SKM-1 (cell line): ENCODE measurements around the gene C17orf113.
A peak's percentile ranks its signal among the peaks of the same experiment; 100 is the strongest.
"Not testable (repeated sequence)": the region's sequence is repeated elsewhere in the genome, so short reads cannot be mapped to it uniquely, and the experiment has no call there.

ENCODE experiments used
- DNase-seq: peaks from one replicate; lab custom pipeline; 2025; ENCODE audit not compliant: unreplicated experiment; lab: John Stamatoyannopoulos, UW

Gene C17orf113

DNA sequence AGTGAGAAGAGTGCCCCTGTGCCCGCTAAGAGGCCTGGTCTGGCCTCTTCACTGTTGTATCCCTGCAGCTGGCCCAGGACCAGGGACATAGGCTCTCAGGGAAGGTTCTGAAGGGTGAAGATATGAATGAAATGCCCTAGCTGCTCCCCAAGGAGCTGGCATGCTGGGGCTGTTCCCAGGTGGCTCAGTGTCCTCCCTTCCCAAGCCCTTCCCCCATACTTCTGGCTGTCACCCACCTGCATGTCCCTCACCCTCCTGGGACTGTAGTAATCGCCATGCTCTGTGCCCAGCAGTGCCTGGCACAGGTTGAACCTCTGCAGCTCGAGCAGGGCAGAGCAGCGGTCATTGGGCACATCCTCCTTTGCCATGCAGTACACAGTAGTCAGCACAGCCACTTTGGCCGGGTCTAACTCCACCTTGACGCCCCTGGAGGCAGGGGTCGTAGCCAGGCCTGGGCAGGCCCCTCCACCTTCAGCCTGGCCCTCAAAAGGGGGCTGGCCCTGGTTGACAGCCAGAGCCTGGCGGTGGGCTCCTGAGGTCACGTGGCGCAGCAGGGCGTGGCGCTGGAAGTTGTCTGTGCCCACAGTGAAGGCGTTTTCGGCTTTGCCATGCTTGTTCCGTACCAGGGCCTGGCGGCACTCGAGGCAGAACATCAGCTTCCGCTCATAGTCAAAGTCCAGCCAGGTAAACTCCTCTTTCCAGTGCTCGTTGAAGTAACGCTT, 7.6 kb downstream of the C17orf113 start:
- no peak for DNase-seq

DNA sequence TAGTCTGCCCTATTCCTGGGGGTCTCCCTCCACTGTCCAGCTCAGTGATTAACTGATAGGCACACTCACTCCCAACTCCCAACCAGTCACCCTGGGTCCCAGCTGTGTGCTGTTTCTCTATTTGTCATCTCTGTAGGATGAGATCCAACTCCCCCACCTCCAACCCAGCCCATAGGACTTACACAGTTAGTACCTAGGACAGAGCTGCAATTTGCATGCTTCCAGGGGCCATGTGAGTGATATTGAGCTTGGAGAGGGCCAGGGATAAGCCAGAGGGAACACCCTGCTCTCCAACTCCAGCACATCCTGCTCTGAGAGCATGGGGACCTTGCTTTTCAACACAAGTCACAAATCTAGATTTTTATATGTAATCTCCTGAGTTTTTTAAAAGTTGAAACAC, 8.8 kb downstream of the C17orf113 start:
- no peak for DNase-seq

DNA sequence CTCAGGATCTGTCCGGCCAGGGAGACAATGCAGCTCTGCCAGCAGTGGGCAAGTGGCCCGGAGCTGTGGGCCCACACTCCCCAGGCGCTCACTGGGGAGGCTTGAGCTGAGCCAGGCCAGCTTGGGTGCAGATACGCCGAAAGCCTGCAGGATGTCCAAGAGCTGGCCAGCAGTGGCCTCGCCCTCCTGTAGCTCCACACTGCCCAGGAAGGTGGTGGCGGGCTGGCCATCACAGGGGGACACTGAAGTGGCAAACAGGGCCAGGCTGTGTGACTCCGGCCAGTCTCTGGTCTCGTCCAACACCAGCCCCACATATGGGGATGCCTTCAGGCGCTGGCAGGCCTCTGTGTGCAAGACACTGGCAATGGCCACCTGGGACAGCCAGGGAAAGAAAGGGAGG, 9.6 kb downstream of the C17orf113 start:
- no peak for DNase-seq

DNA sequence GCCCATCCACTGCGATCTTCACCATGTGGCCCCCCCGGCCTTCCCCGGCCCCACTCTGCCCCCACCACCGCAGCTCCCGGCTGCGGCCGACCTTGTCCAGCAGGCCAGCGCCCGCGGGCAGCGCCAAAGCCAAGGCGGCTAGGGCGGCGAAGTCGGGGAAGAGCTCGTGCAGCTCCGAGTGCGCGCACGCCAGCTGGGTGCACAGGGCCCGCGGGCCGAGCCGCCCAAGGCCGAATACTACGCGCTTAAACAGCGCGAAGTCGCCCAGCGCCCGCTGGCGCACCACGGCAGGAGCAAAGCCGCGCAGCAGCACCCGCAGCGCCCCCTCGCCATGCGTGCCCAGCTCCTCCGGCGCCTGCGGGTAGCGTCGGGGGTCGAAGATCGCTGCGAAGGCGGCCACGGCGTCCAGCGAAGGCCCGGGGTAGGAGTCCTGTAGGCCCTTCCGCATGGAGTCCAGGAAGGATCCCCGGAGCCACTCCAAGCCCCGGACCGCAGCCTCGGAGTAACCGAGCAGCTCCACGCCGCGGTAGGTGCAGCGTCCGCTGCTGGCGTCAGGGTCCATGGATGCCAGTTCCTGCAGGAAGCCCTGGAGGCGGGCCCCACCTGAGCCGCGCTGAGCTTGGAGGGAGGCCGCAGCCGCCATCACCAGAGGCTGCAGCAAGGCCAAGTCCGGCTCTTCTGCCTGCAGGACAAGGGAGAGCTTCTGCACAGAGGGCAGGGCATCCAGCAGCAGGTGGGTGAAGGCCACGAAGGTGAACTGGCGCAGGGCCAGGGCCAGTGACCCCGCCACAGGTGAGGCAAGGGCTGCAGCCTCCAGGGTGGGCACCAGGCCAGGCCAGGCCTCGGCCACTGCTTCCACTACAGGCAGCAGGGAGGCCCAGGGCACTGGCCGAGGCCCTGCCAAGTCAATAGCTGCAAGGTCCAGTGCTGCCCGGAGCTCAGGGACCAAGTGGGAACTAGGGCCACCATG, 10.3 kb downstream of the C17orf113 start:
- DNase-seq = no peak

DNA sequence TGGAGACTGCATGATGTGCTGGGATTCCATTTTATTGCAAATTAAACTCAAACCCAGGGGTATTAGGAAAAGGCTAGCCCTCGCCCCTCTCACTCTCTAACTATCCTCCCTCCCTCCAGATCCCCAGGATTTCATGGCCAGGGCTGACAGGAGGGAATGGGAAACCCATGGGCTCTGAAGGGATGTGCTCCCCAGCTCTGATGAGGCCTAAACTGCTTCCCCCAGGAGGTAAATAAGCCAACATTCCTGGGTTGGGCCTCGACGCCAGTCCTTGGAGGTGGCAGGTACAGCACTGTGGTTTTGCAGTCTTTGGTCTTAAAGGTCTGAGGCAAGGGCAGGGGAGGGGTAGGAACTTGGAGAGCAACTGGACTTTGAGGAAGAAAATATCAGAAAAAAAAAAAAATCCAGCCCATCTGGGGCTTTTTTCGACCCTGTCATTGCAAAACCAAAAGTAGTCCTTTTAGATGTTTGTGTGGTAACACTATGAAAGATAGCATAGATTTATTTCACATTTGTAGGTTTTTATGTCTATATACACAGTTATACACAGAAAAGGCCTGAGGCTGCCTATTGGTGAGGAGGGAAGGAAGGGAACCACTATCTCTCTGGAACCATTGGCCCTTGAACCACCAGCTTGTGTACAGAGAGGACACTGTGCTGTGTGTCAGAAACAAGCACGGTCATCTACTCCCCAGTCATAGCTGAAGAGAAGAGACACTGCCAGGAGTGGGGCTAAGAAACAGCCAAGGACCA, 12.0 kb downstream of the C17orf113 start:
- DNase-seq = no peak

DNA sequence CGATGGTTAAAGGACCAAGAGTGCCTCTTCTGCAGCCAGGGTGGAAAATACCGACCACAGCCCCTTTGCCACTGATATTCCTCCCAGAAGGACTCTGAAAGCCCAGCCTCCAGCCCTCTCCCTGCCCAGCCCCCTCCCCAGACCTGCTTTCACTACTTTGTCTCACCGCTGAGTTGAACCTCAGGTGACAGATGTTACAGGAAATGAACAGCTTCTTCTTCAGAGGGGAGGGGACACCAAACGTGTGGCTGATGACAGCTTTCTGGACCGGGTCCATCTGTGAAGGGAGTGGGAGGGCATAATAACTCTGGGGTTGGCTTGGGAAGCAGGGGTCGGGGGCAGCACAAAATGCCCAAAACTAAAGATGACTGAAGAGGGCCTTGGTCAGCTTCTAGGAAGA, 16.3 kb downstream of the C17orf113 start:
- no peak for DNase-seq

DNA sequence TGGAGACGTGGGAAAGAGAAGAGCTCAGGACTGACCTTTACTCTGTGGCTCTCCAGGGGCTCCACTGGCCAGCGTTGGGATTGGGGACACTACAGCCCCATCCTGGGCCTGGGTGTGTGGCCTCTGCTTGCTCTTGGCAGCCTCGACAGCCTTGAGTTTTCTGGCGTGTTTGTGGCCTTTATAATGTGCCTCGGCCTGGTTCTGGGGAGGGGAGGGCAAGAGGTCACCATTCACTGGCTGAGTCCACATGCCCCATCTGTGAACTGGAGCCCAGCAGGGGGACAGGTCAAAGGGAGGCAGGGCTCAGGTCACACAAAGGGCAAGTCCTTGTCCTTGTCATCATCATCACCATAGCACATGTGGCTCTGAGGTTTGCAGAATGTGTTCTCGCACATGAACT, 18.8 kb downstream of the C17orf113 start:
- no peak for DNase-seq

DNA sequence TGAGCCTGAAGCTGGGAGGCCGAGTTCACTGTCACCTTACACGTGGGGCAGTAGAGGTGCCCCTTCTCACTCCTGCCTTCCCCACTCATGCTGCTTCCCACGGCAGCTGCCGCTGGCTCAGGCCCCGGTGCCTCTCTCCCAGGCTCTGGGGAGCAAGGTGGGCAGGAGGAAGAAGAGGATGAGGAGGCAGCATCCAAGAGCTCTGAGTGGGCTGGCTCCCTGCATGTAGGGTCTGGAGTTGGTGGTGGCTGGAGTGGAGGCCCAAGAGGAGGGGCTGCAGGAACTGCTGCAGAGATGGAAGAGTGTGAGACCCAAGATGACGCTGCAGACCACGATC, 21.6 kb downstream of the C17orf113 start:
- DNase-seq = no peak

DNA sequence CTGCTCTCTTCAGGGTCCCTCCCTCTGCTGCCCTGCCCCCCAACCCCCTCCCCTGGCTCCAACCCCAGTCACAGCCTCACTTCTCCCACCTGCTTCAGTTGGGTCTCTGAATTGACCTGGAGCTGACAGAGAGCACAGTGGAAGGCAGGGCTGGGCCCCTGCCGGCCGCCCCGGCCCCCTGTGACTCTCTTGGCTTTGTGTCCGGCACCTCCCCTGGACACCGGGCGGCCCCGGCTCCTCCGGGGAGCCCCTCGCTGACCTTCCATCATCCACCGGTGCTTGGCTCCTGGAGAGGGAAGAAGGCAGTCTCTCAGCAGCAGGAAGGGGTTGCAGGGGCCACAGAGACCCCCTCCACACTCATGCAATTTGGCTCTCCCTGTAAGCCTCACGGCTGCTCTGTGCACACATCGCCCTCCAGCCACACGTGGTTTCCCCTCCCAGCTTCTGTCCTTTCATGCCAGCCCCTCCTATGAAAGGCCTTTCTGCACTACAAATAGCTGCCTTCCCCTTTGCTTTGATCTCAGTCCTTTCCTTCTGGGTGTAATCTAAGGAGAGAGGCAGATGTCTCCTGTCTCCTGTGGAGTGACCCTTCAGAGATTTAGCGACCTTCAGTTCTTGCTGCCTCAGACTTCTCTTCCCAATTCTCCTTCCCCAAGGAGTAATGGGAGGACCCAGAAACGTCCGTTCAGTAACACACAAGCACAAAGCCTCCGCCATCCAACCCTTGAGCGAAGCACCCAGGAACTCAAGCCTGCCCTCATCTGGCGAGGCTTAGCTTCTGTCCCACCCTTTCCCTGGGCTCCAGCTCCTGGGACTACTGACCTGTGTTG, 22.2 kb downstream of the C17orf113 start:
- DNase-seq = no peak

DNA sequence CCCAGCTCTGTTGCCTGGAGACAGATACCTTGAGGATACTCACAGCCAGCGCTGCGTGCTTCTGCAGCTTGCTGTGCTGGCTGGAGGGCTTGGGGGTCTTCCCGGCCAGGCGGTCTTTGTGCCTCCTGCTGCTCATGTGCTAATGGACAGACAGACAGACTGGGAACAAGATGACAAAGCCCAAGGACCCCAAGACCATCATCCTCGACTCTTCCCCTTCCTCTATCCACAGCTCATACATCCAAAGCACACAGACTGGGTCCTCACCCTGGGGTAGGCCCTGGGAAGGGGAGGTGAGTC, 22.9 kb downstream of the C17orf113 start:
- no peak for DNase-seq

DNA sequence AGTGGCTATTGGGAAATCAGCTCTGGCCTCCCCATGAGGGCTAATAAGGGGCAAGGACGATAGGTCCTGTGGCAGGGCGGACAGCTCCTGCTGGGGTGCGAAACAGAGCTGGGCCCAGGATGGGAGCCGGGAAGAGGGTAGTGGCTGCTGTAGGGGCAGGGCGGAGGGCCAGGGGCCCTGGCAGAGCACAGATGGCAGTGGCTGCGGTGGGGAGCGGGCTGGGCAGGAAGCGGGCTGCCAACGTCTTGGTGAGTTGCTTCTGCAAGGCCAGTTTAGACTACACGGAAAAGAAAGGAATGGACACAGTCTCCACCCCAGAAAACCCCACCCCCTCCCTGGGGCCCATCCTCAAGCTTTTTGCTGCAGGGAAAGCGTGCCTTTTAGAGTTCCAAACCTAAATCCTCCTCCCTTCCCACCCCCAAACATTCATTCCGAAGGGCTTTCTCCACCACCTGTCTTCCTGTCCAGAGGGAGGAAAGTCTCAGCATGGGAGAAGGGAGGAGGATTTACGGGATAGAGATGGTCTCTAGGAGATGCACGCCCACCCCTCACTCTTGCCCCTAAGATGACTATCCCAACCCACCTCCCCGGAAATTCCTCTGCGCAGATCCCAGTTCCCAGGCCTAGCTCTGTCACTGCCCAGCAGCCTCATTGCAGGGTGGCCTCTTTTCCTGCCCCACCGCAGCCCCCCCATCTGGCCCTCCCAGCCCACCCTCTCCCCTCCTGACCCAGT, 23.4 kb downstream of the C17orf113 start:
- no peak for DNase-seq

DNA sequence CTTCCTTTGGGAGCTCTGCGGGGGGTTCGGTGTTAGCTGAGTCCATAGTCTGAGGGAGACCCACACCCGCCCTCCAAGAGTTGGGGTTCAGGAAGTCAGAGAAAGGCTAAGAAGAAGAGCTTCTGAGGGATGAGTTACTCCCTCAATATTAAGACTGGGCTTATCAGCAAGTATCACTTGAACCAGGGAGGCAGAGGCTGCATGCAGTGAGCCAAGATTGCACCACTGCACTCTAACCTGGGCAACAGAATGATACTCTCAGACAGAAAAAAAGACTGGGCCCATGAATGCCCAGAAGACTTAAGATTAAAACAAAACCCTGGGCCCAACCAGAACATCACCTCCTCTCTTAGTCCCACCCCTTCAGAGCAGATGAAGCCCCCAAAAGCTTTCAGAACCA, 24.5 kb downstream of the C17orf113 start:
- DNase-seq = no peak

DNA sequence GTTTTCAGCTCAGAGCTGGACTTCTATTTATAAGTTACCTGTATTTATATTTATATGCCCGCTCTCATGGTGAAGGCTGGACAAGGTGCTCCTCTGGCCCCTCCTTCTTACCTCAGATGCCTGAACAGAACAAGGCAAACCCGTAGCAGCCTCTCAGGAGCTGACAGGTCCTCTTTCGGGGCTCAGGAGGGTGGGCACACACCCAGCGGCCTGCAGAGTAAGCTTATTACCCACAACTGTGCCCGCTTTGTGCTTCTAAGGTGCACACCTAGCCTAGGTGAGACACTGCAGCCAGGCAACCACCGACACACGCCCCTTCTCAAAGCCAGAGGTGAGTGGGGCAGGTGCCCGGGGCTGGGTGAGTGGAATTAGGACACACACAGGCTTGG, 25.2 kb downstream of the C17orf113 start:
- no peak for DNase-seq

DNA sequence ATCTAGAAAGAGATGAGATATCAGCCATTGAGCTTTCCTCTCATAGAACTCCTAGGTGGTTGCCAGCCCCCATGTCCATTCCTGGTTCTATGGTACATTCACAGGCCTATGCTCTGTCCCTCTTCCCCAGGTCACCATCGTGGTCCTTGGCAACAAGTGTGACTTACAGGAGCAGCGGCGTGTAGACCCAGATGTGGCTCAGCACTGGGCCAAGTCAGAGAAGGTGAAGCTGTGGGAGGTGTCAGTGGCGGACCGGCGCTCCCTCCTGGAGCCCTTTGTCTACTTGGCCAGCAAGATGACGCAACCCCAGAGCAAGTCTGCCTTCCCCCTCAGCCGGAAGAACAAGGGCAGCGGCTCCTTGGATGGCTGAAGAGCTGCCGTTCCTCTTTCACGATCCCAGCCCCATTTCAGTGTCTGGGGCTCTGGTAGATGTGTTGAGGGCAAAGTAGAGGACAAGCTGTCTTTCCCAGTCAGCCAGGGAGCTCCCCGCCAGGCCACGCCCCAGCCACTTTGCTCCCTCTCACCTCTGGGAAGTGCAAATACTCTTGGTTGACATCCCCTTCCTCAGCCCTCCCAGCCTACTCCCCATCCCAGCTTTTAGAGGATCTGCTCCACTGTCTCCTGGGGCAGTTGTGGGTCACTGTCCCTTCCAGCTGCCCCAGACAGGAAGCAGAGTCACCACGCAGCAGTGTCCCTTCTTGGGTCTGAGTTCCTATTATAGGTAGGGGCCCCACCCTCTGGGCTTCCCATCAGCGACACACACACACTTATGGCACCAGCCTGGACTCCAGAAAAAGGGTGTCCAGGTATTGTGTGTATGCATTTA, 26.7 kb downstream of the C17orf113 start:
- DNase-seq = peak; percentile 96

DNA sequence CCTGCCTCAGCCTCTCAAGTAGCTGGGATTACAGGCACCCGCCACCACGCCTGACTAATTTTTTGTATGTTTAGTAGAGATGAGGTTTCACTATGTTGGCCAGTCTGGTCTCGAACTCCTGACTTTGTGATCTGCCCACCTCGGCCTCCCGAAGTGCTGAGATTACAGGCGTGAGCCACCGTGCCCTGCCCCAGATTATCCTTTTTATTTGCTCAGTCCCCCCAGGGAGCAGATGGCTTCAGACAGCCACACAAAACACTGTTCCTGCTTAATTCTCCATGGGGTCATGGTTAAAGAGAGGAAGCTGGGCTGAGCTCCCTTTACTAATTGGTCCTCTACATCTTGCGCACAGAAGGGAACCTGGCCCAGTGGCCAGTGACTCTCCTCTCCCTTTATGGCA, 29.6 kb downstream of the C17orf113 start:
- DNase-seq = not testable (repeated sequence)

DNA sequence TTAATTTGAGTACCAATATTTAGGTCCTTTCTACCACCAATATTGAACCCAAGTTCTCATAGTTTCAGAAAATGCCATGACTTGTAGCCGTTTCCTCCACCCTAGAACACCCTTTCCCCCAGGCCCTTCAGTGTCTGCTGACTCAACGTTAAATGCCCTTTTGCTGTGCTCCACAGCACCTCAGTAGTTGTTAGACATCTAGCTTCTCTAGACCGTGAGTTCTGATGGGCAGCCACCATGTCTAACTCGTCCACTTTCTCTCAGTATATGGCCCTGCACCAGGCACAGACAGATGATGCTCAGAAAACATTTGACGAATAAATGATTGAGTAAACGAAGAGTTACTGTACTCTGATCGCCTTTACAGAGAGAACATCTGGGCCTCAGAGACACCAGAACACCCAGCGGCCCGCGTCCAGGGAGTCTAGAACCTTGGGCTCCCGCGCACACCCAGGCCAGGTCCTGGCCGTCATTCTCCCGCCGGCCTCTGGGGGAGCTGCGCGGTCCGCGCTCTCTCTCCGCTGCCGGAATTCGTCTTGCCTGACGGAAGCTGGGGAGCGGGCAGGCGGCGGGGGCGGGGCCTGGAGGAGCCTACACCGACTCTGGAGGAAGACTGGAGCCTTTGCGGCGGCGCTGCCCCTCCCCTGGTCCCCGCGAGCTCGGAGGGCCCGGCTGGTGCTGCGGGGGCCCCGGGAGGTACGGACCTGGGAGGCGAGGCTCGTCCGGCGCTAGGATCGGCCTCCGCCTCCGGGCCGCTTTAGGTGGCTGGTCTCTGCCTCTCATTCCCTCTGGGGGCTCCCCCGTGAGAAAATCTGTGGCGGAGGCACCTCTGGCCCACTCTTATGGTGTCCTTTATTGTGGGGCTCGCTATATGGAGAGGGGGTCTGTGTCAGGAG, 30.6 kb downstream of the C17orf113 start, which contains the start of gene NKIRAS2:
Gene NKIRAS2, plus strand, starts transcription at position 582 of the 896 bp plus-strand sequence. CDS start 1,488 bp downstream, outside the sequence.
- DNase-seq = peak; percentile 80

DNA sequence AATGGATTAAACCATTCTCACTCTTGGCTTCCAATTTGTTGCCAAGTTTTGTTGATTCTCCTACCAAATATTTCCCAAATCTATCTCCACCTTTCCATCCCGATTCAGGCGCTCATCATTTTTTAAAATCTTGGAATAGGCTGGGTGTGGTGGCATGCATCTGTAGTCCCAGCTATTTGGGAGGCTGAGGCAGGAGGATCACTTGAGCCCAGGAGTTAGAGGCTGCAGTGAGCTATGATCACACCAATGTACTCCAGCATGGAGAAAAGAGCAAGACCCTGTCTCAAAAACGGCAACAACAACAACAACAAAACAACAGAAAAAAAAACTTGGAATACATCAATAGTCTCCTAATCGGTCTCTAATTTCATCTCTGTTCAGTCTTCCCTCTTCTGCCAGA, 31.4 kb downstream of the C17orf113 start:
- DNase-seq = no peak

DNA sequence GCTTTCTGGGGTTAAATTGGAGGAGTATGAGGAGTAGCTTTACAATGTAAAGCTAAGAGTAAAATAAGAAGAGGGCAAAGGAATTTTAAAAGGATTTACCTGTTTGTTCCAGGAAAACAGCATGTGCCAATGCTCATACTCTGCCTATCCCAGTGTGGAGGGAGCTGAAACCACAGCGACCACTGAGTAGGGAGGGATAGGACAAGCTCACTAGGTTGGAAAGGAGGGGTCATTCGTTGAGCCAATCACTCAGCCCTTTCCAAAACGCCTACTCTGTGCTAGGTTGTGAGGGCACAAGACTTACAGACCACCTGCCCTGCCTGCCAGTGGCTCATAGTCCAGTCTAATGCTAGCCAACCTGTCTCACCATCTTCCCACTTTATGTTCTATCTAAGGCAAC, 32.1 kb downstream of the C17orf113 start:
- DNase-seq = no peak
